ENCODE data around the gene MPPE1. TPM values are rescaled to one million over a fixed set of nuclear protein-coding genes. Genes with fewer than 3 reads are reported as not detected.

MPPE1 gene
- total and polyA plus RNA-seq, 9 of the 15 experiments (the other 6 are each of a cell fraction or from before 2014, with no cell fraction given): 10.7 to 19.5 (median 13.3) TPM

- TF ChIP-seq FOXP4 (CRISPR knock-in tag; IDR thresholded peaks at IDR 0.05; ENCODE audit: borderline replicate concordance) (no peak), HSF4 (CRISPR knock-in tag; IDR thresholded peaks at IDR 0.05; ENCODE audit: borderline replicate concordance) (no peak), ETV5 (CRISPR knock-in tag; IDR thresholded peaks at IDR 0.05; ENCODE audit: low read depth) (peak; percentile 66; the same call in 1 of the 2 replicates), PRPF4 (IDR thresholded peaks at IDR 0.05; ENCODE audit: insufficient read depth, low read depth, low read length, poor library complexity, severe bottlenecking) (no peak), IRF2 (CRISPR knock-in tag; IDR thresholded peaks at IDR 0.05) (no peak), ZNF77 (CRISPR knock-in tag; IDR thresholded peaks at IDR 0.05) (no peak), ZNF609 (CRISPR knock-in tag; IDR thresholded peaks at IDR 0.05; ENCODE audit: borderline replicate concordance) (no peak), E2F6 (IDR thresholded peaks at IDR 0.05; ENCODE audit: borderline replicate concordance in 1 of 2, extremely low read depth in 1 of 2, insufficient read depth in 1 of 2, insufficient read length in 1 of 2, low read depth in 1 of 2, low read length in 1 of 2, poor library complexity in 1 of 2, severe bottlenecking in 1 of 2) (peak; percentile 38 to 65), CUX1 (CRISPR knock-in tag; IDR thresholded peaks at IDR 0.05) (no peak), SAFB (IDR thresholded peaks at IDR 0.05; ENCODE audit: borderline replicate concordance, low read depth, low read length) (no peak), ZNF696 (CRISPR knock-in tag; conservative IDR thresholded peaks at IDR 0.05) (no peak), ATF7 (IDR thresholded peaks at IDR 0.05) (peak; percentile 97), MCM5 (IDR thresholded peaks at IDR 0.05; ENCODE audit: low read depth) (no peak)
These were observed 56.8 kb downstream of the MPPE1 start, which contains the start of gene CHMP1B (continued) for GRCh38 chr18:11851146-11851805.
